ENCODE results near the gene SGCG. TPM values are rescaled to one million over a fixed set of nuclear protein-coding genes. Genes with fewer than 3 reads are reported as not detected.
"Not testable (repeated sequence)": the region's sequence is repeated elsewhere in the genome, so short reads cannot be mapped to it uniquely, and the experiment has no call there.

Gene SGCG
- total RNA-seq, 2 donors from 2014 or later, result 3.9 to 6.9 TPM

GRCh38 chr13:23201870-23202269 is 21.1 kb downstream of the SGCG start:
- intact Hi-C loops (cut with DNase I), result no loop called here
- no peak for DNase-seq (ENCODE audit: low spot score)

GRCh38 chr13:23202383-23202782 is 21.6 kb downstream of the SGCG start:
- intact Hi-C loops (cut with DNase I), result no loop called here
- no peak for DNase-seq (ENCODE audit: low spot score)

GRCh38 chr13:23203516-23203915 is 22.7 kb downstream of the SGCG start:
- intact Hi-C loops (cut with DNase I), result no loop called here
- DNase-seq (ENCODE audit: low spot score), result no peak

- no peak for DNase-seq (ENCODE audit: low spot score)
- intact Hi-C loops (cut with DNase I), result no loop called here
Observed at GRCh38 chr13:23205807-23206206, 25.0 kb downstream of the SGCG start.

- no peak for DNase-seq (ENCODE audit: low spot score)
- intact Hi-C loops (cut with DNase I), result no loop called here
Observed at GRCh38 chr13:23212671-23213070, 31.9 kb downstream of the SGCG start.

GRCh38 chr13:23231241-23231640 is 50.5 kb downstream of the SGCG start:
- intact Hi-C loops (cut with DNase I), result no loop called here

GRCh38 chr13:23235994-23236393 is 55.2 kb downstream of the SGCG start:
- intact Hi-C loops (cut with DNase I), result no loop called here
- DNase-seq (ENCODE audit: low spot score), result no peak

More at GRCh38 chr13:23231241-23231640, 50.5 kb downstream of the SGCG start:
- no peak for DNase-seq (ENCODE audit: low spot score)

GRCh38 chr13:23243066-23243465 is 62.3 kb downstream of the SGCG start:
- DNase-seq (ENCODE audit: low spot score), result no peak
- intact Hi-C loops (cut with DNase I), result no loop called here

- DNase-seq (ENCODE audit: low spot score), result not testable (repeated sequence)
Observed at GRCh38 chr13:23248410-23248809, 67.6 kb downstream of the SGCG start.

GRCh38 chr13:23254506-23254905 is 73.7 kb downstream of the SGCG start:
- intact Hi-C loops (cut with DNase I), result no loop called here
- DNase-seq (ENCODE audit: low spot score), result no peak

More at GRCh38 chr13:23248410-23248809, 67.6 kb downstream of the SGCG start:
- intact Hi-C loops (cut with DNase I), result loop anchor here in 1 of 2 donors (1.0 kb wide), 1 partner anchor 9 kb away; no protein-coding TSS in a partner anchor

GRCh38 chr13:23267571-23267970 is 86.8 kb downstream of the SGCG start:
- no peak for DNase-seq (ENCODE audit: low spot score)
- intact Hi-C loops (cut with DNase I), result no loop called here

- DNase-seq (ENCODE audit: low spot score), result no peak
- intact Hi-C loops (cut with DNase I), result no loop called here
Observed at GRCh38 chr13:23268441-23268840, 87.7 kb downstream of the SGCG start.

GRCh38 chr13:23271331-23271730 is 90.6 kb downstream of the SGCG start:
- DNase-seq (ENCODE audit: low spot score), result no peak
- intact Hi-C loops (cut with DNase I), result no loop called here

- no peak for DNase-seq (ENCODE audit: low spot score)
- intact Hi-C loops (cut with DNase I), result no loop called here
Observed at GRCh38 chr13:23273498-23273897, 92.7 kb downstream of the SGCG start.

- no peak for DNase-seq (ENCODE audit: low spot score)
- intact Hi-C loops (cut with DNase I), result no loop called here
Observed at GRCh38 chr13:23279321-23279720, 98.5 kb downstream of the SGCG start.

- no peak for DNase-seq (ENCODE audit: low spot score)
- intact Hi-C loops (cut with DNase I), result no loop called here
Observed at GRCh38 chr13:23288564-23288963, 107.8 kb downstream of the SGCG start.

- no peak for DNase-seq (ENCODE audit: low spot score)
- intact Hi-C loops (cut with DNase I), result no loop called here
Observed at GRCh38 chr13:23288995-23289394, 108.2 kb downstream of the SGCG start.

GRCh38 chr13:23289917-23290357 is 109.2 kb downstream of the SGCG start:
- no peak for DNase-seq (ENCODE audit: low spot score)
- intact Hi-C loops (cut with DNase I), result no loop called here

- intact Hi-C loops (cut with DNase I), result no loop called here
- DNase-seq (ENCODE audit: low spot score), result no peak
Observed at GRCh38 chr13:23292586-23292985, 111.8 kb downstream of the SGCG start.

- intact Hi-C loops (cut with DNase I); DNase-seq (ENCODE audit: low spot score): not testable (repeated sequence)
Observed at GRCh38 chr13:23314837-23315236, 134.1 kb downstream of the SGCG start.

- intact Hi-C loops (cut with DNase I), result no loop called here
- no peak for DNase-seq (ENCODE audit: low spot score)
Observed at GRCh38 chr13:23319883-23320224, 139.1 kb downstream of the SGCG start.

GRCh38 chr13:23320926-23321534 is 140.3 kb downstream of the SGCG start:
- DNase-seq (ENCODE audit: low spot score), result no peak
- intact Hi-C loops (cut with DNase I), result no loop called here
